ENCODE data around the gene BBX.
"Not testable (repeated sequence)": the region's sequence is repeated elsewhere in the genome, so short reads cannot be mapped to it uniquely, and the experiment has no call there.

The BBX gene

GRCh38 chr3:107680698-107681097 is 157.9 kb downstream of the BBX start:
- no peak for DNase-seq (ENCODE audit: extremely low read depth in 1 of 2, low read depth in 1 of 2)

- no peak for DNase-seq (ENCODE audit: extremely low read depth in 1 of 2, low read depth in 1 of 2)
These were observed 158.6 kb downstream of the BBX start for GRCh38 chr3:107681396-107681795.

- DNase-seq (ENCODE audit: extremely low read depth in 1 of 2, low read depth in 1 of 2) = no peak
These were observed 159.8 kb downstream of the BBX start for GRCh38 chr3:107682580-107682979.

DNA sequence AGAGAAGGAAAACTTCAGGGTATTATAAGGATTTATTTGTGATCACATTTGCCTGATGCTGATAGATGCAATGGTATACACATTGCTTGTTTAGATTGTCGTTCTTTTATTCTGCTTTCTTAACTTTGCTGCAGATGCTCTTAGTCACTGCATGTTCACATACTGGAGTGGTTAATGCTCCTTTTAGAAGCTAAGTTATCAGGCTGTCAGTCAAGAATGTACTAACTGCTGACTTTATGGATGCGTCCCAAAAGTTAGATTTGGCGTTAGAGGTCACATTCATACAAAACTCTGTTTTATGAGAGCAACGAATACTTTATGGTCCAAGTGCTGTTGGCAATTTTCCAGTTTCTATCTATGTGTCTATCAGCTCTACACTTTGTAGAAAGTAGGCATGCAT is 160.7 kb downstream of the BBX start:
- no peak for DNase-seq (ENCODE audit: extremely low read depth in 1 of 2, low read depth in 1 of 2)

- no peak for DNase-seq (ENCODE audit: extremely low read depth in 1 of 2, low read depth in 1 of 2)
These were observed 161.7 kb downstream of the BBX start for GRCh38 chr3:107684431-107684925.

GRCh38 chr3:107685383-107685782 is 162.6 kb downstream of the BBX start:
- DNase-seq (ENCODE audit: extremely low read depth in 1 of 2, low read depth in 1 of 2) = no peak

DNA sequence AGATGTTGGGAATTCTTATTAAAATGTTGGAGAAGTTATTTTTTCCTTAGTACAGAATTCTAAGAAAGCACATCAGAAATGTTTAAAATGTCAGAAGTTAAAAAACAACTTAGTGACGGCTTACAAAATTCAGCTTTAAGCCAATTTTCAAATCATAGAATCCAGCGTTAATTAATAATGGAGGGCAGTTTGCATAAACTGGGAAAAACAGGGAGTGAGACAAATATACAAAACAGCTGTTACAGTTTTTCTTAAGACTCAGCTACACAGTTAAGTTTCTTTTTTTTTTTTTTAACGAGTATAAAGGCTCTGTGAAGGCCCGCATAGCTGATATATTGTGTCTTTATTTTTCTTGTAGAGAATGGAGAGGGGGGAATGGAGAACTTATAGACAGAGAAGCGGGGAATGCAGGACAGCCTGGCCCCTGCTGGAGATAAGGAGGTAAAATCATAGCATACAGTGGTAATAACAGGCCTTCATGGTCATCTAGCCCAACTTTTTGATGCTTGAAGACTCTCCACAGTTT is 164.4 kb downstream of the BBX start:
- DNase-seq (ENCODE audit: extremely low read depth in 1 of 2, low read depth in 1 of 2) = no peak

- no peak for DNase-seq (ENCODE audit: extremely low read depth in 1 of 2, low read depth in 1 of 2)
These were observed 166.6 kb downstream of the BBX start for GRCh38 chr3:107689355-107689754.

DNA sequence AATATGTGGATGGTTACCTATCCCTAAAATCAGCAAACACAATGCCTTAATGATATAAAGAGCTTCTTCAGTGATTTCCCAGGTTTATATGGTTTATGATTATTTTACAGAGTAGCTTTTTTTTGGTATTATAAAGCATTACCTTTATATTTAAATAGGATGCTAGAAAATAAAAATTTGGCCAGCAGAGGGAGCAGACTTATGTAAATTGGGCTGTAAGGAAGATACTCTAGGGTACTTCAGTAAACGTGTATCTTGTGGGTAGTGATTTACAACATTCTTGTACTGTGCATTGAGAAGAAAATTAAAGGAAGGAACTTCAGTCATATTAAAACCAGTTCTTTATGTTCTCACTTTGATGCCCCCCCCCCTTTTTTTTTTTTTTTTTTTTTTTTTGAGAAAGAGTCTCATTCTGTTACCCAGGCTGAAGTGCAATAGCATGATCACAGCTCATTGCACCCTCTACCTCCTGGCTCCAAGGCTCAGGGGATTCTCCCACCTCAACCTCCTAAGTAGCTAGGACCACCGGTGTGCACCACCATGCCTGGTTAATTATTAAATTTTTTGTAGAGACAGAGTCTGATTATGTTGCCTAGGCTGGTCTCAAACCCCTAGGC is 167.9 kb downstream of the BBX start:
- no peak for DNase-seq (ENCODE audit: extremely low read depth in 1 of 2, low read depth in 1 of 2)

DNA sequence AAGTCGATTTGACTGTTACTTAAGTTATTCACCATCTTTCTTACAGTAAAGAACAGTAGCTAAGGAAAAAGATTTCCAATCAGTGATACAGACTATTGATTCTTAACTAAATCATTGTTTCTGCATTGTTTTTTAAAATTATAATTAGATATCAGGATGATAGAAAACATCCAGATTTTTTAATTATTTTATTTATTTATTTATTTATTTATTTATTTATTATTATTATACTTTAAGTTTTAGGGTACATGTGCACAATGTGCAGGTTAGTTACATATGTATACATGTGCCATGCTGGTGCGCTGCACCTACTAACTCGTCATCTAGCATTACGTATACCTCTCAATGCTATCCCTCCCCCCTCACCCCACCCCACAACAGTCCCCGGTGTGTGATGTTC is 169.2 kb downstream of the BBX start:
- not testable (repeated sequence) for DNase-seq (ENCODE audit: extremely low read depth in 1 of 2, low read depth in 1 of 2)

GRCh38 chr3:107697348-107697747 is 174.6 kb downstream of the BBX start:
- DNase-seq (ENCODE audit: extremely low read depth in 1 of 2, low read depth in 1 of 2) = not testable (repeated sequence)

DNA sequence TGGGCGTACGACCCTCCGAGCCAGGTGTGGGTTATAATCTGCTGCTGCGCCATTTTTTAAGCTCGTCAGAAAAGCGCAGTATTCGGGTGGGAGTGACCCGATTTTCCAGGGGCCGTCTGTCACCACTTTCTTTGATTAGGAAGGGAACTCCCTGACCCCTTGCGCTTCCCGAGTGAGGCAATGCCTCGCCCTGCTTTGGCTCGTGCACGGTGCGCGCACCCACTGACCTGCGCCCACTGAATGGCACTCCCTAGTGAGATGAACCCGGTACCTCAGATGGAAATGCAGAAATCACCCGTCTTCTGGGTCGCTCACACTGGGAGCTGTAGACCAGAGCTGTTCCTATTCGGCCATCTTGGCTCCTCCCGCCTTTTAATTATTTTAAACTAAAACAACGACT is 175.1 kb downstream of the BBX start:
- DNase-seq (ENCODE audit: extremely low read depth in 1 of 2, low read depth in 1 of 2) = not testable (repeated sequence)

DNA sequence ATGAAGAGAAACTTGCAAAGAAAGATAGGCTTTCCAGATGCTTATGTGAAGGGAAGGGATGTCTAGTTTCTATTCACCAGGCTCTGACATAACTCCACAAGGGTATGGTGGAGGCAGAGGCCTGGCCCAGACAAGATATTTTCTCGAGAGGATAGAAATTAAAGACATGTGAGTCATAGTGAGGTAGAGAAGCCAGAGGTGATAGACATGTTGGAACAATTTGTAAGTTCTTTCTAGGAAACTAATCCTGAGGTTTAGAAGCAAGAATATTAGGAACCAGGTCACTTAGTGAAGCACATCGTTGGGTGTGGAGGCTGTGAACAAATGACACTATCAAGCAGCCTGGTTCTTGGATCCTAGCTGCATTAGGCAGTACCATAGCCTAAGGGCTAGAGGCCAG is 176.9 kb downstream of the BBX start:
- DNase-seq (ENCODE audit: extremely low read depth in 1 of 2, low read depth in 1 of 2) = no peak

GRCh38 chr3:107701299-107701698 is 178.5 kb downstream of the BBX start:
- DNase-seq (ENCODE audit: extremely low read depth in 1 of 2, low read depth in 1 of 2) = no peak

- DNase-seq (ENCODE audit: extremely low read depth in 1 of 2, low read depth in 1 of 2) = no peak
These were observed 181.7 kb downstream of the BBX start for GRCh38 chr3:107704477-107704876.

DNA sequence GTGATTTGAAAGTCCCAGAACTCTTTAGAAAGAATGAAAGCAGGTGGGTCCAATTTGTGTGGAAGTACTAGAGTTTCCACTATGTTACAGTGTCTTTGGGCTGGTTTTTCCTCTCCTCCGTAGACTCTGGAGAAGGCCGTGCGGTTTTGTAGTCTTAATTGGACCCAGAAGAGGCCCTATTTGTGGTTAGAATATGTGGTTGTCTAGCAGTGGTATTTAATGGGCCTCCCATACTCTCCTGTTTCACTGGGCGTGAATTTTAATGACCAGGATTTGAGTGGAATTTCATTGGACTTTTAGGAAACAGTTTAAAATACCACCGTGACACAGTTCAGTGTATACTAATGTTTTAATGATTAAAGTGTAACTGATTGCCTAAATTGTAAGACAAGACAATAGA is 182.3 kb downstream of the BBX start:
- DNase-seq (ENCODE audit: extremely low read depth in 1 of 2, low read depth in 1 of 2) = no peak

GRCh38 chr3:107710851-107711250 is 188.1 kb downstream of the BBX start:
- no peak for DNase-seq (ENCODE audit: extremely low read depth in 1 of 2, low read depth in 1 of 2)

GRCh38 chr3:107716734-107717133 is 194.0 kb downstream of the BBX start:
- no peak for DNase-seq (ENCODE audit: extremely low read depth in 1 of 2, low read depth in 1 of 2)

- DNase-seq (ENCODE audit: extremely low read depth in 1 of 2, low read depth in 1 of 2) = no peak
These were observed 195.8 kb downstream of the BBX start for GRCh38 chr3:107718547-107718946.

DNA sequence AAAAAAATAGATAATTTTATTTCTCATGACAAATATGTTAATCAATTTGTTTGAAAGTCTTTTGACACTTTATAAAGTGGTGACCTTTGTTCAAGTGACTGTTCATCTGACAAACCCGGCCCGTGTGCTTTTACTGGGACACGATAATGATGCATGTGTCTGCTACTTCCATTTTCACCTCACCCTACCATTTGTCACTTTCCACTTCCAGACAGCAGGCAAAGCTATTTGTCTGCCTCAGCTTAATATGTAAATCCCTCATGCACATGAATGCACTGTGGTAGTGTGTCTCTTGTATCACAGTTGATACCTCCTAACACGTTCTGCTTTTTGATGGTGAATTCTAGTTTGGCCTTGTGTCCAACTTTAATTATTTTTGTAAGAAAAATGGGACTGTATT is 204.3 kb downstream of the BBX start:
- no peak for DNase-seq (ENCODE audit: extremely low read depth in 1 of 2, low read depth in 1 of 2)

- DNase-seq (ENCODE audit: extremely low read depth in 1 of 2, low read depth in 1 of 2) = no peak
These were observed 206.9 kb downstream of the BBX start for GRCh38 chr3:107729686-107730085.

DNA sequence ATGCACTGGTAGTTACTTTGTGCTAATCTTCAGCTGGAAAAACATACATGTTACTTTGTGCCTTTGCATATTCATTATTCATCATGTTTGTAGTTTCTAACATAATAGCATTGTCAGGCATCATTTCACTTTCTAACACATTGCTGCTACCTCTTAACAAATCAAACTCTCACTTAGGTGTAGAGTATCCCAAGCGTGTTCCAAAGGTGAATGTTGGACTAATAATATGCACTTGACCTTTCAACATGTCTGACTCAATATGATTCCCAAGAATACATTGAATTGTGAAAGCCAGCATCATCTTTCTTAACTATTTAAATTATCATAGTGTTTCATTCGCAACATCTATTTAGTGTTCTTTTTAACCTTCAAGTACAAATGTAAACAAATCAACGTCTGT is 211.6 kb downstream of the BBX start:
- DNase-seq (ENCODE audit: extremely low read depth in 1 of 2, low read depth in 1 of 2) = no peak

DNA sequence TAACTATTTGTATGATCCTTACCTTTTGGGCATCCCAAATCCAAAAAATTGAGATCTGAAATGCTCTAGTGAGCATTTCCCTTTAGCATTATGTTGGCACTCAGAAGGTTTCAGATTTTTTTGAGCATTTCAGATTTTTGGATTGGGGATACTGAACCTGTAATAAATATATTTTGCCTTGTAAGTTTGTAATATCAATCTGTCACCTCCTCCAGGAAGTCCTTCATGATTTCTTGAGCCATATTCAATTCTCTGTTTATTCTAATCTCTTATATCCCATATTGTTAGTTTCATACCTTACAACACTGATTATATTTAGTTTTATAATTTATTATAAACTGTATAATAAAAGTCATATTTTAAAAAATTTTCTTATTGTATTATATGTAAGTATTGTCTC is 215.2 kb downstream of the BBX start:
- DNase-seq (ENCODE audit: extremely low read depth in 1 of 2, low read depth in 1 of 2) = no peak
